HG02678 (cell line): ENCODE measurements around the gene AGGF1.
"Not testable (repeated sequence)": the region's sequence is repeated elsewhere in the genome, so short reads cannot be mapped to it uniquely, and the experiment has no call there.

Experiments
- ATAC-seq: cut with Tn5 transposase; IDR thresholded peaks from one replicate; pipeline ENCODE4 v1.9.1; 2021; ENCODE audit warnings: mild to moderate bottlenecking, moderate library complexity; ENCODE audit not compliant: unreplicated experiment

AGGF1 gene

GRCh38 chr5:77024490-77024889 is 5.7 kb upstream of the AGGF1 start:
- no peak for ATAC-seq

DNA sequence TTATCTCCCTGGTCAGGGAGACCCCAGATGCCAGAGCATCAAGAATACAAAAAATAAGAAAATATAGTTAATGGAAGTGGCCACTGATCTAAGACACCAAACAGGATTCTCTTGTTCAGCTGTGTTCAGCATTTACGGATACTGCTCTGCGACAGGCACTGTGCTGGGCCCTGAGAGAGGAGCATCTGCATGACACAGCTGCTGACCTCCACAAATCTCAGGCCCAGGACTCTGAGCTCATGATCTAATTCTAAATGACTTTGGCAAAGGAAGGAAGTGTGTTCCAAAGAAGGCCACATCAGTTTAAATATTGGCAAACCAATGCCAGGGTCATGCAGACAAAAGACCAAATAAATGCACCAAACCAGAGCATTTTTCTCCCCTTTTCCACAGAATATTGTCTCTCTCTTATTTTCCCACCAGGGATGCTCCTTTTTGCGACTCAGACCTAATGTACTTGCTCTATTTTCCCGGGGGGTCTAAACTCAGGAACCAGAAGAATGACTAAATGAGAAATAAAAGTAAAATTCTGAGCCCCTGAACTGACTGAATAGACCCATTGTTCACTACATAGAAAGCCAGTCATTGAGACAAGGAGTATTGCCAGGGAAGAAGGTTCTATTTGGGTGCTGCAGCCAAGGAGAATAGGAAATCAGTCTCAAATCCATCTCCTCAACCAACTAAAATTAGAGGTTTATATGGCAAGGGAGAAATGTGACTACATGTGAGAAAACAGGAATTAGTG is 1.4 kb upstream of the AGGF1 start:
- ATAC-seq = no peak

GRCh38 chr5:77029376-77029885 is 773 bp upstream of the AGGF1 start:
- no peak for ATAC-seq

GRCh38 chr5:77031891-77032290 is 1.7 kb downstream of the AGGF1 start:
- no peak for ATAC-seq

DNA sequence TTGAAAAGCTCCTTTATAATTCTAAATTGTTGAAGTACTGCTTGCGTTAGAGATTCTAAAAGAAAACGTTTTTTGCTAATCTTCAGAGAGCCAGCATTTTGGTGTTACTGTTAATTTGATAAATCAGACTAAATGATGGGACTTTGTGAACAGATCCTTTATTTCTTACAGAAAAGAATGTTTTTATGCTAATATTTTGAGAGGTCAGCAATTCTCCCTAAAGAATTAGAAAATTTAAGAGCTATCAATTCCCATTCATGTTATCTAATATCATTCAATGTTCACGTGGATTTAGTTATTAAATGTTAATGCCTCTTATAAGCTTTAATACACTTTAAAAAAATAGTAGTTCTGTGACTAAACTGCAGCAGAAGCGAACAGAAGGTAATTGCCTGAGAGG is 2.4 kb downstream of the AGGF1 start:
- no peak for ATAC-seq

- no peak for ATAC-seq
Observed at GRCh38 chr5:77033338-77033737, 3.1 kb downstream of the AGGF1 start.

- no peak for ATAC-seq
Observed at GRCh38 chr5:77035950-77036349, 5.7 kb downstream of the AGGF1 start.

DNA sequence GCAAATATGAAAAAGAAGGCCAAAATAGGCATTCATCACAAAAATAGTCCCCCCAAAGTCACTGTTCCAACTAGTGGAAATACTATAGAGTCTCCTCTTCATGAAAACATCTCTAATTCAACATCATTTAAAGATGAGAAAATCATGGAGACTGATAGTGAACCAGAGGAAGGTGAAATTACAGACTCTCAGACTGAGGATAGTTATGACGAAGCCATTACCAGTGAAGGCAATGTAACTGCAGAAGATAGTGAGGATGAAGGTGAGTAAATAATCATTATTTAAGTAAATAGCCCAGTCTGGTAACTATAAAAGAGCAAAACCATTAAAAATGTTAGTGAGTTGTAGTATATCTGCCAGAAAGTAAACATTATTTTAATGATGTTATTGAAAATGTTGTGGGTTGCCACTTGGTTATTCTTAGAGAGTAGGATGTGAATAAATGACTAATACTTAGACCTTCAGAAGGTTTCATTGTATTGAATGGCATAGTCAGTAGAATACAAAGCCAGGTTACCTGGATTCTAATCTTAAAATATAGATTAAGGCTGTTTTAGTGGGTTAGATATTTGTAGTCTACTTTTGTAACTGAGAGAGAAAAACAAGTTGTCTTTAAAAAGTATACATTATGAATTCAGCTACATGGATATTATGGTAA is 16.3 kb downstream of the AGGF1 start:
- ATAC-seq = no peak

GRCh38 chr5:77064040-77064439 is 33.8 kb downstream of the AGGF1 start:
- no peak for ATAC-seq

- no peak for ATAC-seq
Observed at GRCh38 chr5:77065256-77065655, 35.1 kb downstream of the AGGF1 start.

DNA sequence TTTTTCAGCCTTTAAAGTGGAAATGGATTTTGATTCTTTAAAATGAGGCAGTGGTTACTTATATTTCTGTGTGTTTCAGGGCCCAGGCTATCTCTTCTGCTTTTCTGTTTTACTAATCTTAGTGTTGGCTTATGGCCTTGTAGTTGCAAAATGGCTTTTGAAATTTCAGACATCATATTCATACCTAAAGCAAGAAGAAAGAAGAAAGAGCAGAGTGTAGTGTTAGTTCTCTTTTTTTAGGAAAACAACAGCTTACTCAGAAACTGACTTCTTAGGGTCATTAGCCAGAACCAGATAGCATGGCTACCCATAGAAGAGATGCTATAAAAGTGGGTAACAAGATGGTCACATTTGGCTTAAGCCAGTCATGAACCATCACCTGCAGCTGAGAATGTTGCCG is 36.0 kb downstream of the AGGF1 start:
- ATAC-seq = peak; percentile 40

- peak; percentile 79 for ATAC-seq
Observed at GRCh38 chr5:77066823-77067442, 36.7 kb downstream of the AGGF1 start.

GRCh38 chr5:77073667-77074066 is 43.5 kb downstream of the AGGF1 start:
- no peak for ATAC-seq

DNA sequence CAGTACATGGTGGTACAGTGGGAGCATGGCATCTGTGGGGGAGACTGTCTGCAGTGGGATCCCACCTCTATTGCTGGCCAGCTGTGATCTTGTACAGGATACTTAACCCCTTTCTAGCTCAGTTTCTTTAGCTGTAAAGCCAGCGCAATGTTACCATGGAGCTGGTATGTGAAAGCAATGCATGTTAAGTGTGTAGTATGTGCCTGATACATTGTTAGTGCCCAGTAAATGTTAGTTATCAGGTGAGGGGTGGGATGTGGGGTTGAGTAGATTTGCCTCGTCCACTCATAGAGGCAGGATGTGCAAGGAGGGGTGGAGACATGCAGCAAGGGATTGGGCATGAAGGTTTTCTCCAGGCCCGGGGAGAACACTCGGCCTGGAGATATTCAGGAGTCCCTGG is 44.5 kb downstream of the AGGF1 start:
- no peak for ATAC-seq

- ATAC-seq = peak; percentile 92
Observed at GRCh38 chr5:77076961-77077828, 47.0 kb downstream of the AGGF1 start.

DNA sequence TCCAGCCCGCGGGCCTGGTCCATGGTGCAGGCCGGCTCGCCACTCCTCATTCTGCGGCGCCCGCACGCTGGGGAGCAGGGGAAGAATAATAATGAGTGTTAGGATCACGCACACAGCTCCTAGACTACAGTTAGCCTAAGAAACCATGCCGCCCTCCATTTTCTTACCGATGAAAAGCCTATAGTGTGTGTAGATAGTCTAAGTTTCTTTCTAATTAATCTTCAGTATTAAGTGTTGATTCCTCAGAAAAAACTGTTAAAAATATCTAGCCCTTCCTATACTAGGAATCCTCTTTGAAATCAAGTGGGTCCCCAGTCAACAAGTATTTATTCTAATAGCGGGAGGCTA is 47.6 kb downstream of the AGGF1 start:
- ATAC-seq = no peak

- ATAC-seq = not testable (repeated sequence)
Observed at GRCh38 chr5:77080479-77080878, 50.3 kb downstream of the AGGF1 start.

GRCh38 chr5:77080905-77081304 is 50.7 kb downstream of the AGGF1 start:
- no peak for ATAC-seq

- no peak for ATAC-seq
Observed at GRCh38 chr5:77082280-77082679, 52.1 kb downstream of the AGGF1 start.

DNA sequence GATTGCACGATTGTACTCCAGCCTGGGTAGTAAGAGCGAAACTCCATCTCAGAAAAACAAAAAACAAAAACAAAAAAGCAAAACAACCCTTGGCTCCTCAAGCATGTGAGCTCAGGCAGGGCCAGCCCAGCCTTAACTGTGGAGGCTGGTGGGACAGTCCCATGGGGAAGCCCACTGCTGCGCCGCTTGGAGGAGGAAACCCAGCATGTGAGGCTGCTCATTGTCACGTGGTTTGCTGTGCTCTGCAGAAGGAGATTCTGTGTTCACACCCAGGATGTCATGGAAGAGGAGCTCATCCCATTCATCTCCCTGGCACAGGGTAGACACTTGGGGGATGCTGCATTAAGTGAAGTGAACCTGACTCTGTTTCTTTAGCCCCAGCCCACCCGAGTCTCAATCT is 52.9 kb downstream of the AGGF1 start:
- no peak for ATAC-seq

DNA sequence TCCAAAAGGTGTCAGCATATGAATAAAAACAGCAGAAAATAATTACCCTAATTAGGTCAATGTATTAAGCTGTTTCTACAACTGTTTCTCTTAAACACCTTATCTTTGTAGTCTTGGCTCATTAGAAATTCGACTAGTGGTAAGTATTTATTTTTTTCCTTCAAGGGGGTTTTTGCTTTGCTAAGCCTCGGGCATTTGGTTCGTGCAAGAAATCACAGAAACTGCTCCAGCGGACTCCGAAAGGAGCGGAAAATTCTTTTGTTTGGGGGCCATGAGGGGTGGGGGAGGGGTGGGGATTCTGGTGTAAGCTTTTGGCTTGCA is 56.1 kb downstream of the AGGF1 start:
- no peak for ATAC-seq
